Measurements from ENCODE around the gene CNPY2. TPM values are rescaled to one million over a fixed set of nuclear protein-coding genes. Genes with fewer than 3 reads are reported as not detected.

CNPY2 gene
- 87.5 and 89.6 TPM in 2 replicates for total RNA-seq

GRCh38 chr12:56315622-56316473 lies at the start of gene CNPY2:
CNPY2 (minus strand) TSS chr12:56315988; CDS start chr12:56315217, 771 bp downstream.

GRCh38 chr12:56362130-56363059 lies 46.6 kb upstream of the CNPY2 start, which contains the start of gene APOF:
APOF (minus strand) TSS chr12:56362857; CDS start chr12:56362745, 112 bp downstream.

GRCh38 chr12:56359851-56360767 lies 44.3 kb upstream of the CNPY2 start, which contains the start of gene STAT2:
STAT2 (minus strand) TSS chr12:56360107; CDS start chr12:56356571, 3,536 bp downstream.

GRCh38 chr12:56338308-56339157 lies 22.7 kb upstream of the CNPY2 start, which contains the start of gene IL23A:
IL23A (plus strand) TSS chr12:56338884; CDS start chr12:56339045, 161 bp downstream.

GRCh38 chr12:56333679-56334489 lies 18.1 kb upstream of the CNPY2 start, which contains the start of gene PAN2:
PAN2 (minus strand) TSS chr12:56334000; CDS start chr12:56333094, 906 bp downstream.

GRCh38 chr12:56299853-56300643 lies 15.7 kb downstream of the CNPY2 start, which contains the start of gene CS:
CS (minus strand) TSS chr12:56300330; CDS start chr12:56300201, 129 bp downstream.

GRCh38 chr12:56266693-56267442 lies 48.9 kb downstream of the CNPY2 start, which contains the start of gene COQ10A:
COQ10A (plus strand) TSS chr12:56266942; CDS start chr12:56267119, 177 bp downstream.

Other genes starting within 250 kb of the CNPY2 start
- 0.11 and 0.75 TPM in 2 replicates for gene ERBB3, start 235.8 kb downstream of the CNPY2 start, total RNA-seq
- 107 and 254 TPM in 2 replicates for gene PA2G4, start 211.4 kb downstream of the CNPY2 start, total RNA-seq
- 1,557 and 2,417 TPM in 2 replicates for gene RPL41, start 199.4 kb downstream of the CNPY2 start, total RNA-seq
- 4.7 and 6.3 TPM in 2 replicates for gene ZC3H10, start 197.7 kb downstream of the CNPY2 start, total RNA-seq
- gene ESYT1, start 187.7 kb downstream of the CNPY2 start, total RNA-seq: 475 and 484 TPM in 2 replicates
- gene MYL6B, start 163.4 kb downstream of the CNPY2 start, total RNA-seq: 59.2 and 112 TPM in 2 replicates
- 2,082 and 2,483 TPM in 2 replicates for gene MYL6, start 157.6 kb downstream of the CNPY2 start, total RNA-seq
- gene SMARCC2, start 126.5 kb downstream of the CNPY2 start, total RNA-seq: 46.2 and 47.1 TPM in 2 replicates
- 117 and 180 TPM in 2 replicates for gene RNF41, start 94.1 kb downstream of the CNPY2 start, total RNA-seq
- gene NABP2, start 91.6 kb downstream of the CNPY2 start, total RNA-seq: 19.0 and 34.4 TPM in 2 replicates
- 1.00 TPM in 1 of 2 replicates, not detected in the other for gene SLC39A5, start 85.9 kb downstream of the CNPY2 start, total RNA-seq
- 18.0 and 21.7 TPM in 2 replicates for gene ANKRD52, start 57.6 kb downstream of the CNPY2 start, total RNA-seq
- gene COQ10A, start 49.0 kb downstream of the CNPY2 start, total RNA-seq: 6.2 and 7.4 TPM in 2 replicates
- gene CS, start 15.7 kb downstream of the CNPY2 start, total RNA-seq: 68.9 and 122 TPM in 2 replicates
- 22.6 and 25.4 TPM in 2 replicates for gene PAN2, start 18.0 kb upstream of the CNPY2 start, total RNA-seq
- gene IL23A, start 22.9 kb upstream of the CNPY2 start, total RNA-seq: 0.22 TPM in 1 of 2 replicates, not detected in the other
- gene STAT2, start 44.1 kb upstream of the CNPY2 start, total RNA-seq: 147 and 327 TPM in 2 replicates
- gene APOF, start 46.9 kb upstream of the CNPY2 start, total RNA-seq: not detected in 2 replicates
- 12.1 and 31.5 TPM in 2 replicates for gene TIMELESS, start 133.4 kb upstream of the CNPY2 start, total RNA-seq
- gene MIP, start 138.7 kb upstream of the CNPY2 start, total RNA-seq: not detected in 2 replicates
- 1.5 and 1.7 TPM in 2 replicates for gene SPRYD4, start 152.6 kb upstream of the CNPY2 start, total RNA-seq
- 0.22 and 0.25 TPM in 2 replicates for gene GLS2, start 172.2 kb upstream of the CNPY2 start, total RNA-seq
- 6.8 and 8.6 TPM in 2 replicates for gene RBMS2, start 205.8 kb upstream of the CNPY2 start, total RNA-seq